Measurements from ENCODE around the gene DNAJB11.

Gene DNAJB11

GRCh38 chr3:186614266-186614596 lies 43.7 kb downstream of the DNAJB11 start:
- no peak for TF ChIP-seq CTCF (IDR thresholded peaks at IDR 0.05; ENCODE audit: extremely low read depth, missing control alignments)
- DNase-seq (ENCODE audit: low spot score), result no peak

- peak; percentile 82 for DNase-seq (ENCODE audit: low spot score)
- peak; percentile 91 for TF ChIP-seq CTCF (IDR thresholded peaks at IDR 0.05; ENCODE audit: extremely low read depth, missing control alignments)
Observed at GRCh38 chr3:186614597-186615483, 44.3 kb downstream of the DNAJB11 start.

DNA sequence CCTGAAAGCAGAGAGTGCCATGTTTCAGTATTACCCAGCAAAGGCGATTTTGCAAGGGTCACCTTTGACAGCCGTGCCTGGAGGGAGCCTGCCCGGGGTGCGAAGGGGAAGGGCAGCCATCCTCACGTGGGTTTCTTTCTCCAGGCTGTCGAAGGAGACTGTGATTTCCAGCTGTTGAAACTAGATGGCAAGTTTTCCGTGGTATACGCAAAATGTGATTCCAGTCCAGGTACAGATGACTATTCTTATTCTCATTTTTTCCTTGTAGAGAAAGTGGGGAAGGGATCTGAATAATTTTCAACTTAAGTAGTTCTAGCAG lies 45.7 kb downstream of the DNAJB11 start:
- TF ChIP-seq CTCF (IDR thresholded peaks at IDR 0.05; ENCODE audit: extremely low read depth, missing control alignments), result no peak
- no peak for DNase-seq (ENCODE audit: low spot score)

DNA sequence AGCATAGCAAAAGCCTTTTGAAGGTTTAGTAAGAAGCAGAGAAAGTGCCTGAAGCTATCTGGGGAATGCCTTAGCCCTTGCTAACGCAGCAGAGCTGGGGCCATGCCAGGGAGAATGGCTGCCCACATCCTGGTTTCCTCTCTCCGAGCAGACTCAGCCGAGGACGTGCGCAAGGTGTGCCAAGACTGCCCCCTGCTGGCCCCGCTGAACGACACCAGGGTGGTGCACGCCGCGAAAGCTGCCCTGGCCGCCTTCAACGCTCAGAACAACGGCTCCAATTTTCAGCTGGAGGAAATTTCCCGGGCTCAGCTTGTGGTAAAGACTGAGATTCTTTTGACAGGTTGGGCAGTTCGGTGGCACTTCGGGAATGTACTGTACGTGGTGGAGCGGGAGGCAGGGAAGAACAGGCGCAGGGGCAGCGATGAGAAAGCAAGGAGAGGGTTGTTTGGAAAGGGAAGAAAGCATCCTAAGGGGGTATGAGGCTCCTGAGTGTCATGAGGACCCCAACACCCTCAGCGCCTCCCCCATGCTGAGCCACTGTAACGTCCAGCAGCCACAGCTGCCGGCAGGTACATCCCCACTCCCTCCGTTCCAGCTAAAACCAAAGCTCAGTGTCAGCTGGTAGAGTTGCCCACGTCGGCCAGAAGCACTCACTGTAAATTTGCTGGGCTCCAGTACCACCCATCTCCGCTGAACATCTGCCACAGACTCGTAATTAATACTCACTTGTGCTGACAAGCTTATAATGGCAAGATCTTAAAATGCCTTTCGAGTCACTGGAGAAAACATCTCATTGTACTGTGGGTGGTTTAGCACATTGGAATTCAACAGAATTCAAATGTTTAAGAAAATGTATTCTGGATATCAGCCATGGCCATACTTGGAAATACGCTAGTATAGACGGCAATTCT lies 46.8 kb downstream of the DNAJB11 start:
- peak; percentile 84 for DNase-seq (ENCODE audit: low spot score)
- peak; percentile 86 for TF ChIP-seq CTCF (IDR thresholded peaks at IDR 0.05; ENCODE audit: extremely low read depth, missing control alignments)

DNA sequence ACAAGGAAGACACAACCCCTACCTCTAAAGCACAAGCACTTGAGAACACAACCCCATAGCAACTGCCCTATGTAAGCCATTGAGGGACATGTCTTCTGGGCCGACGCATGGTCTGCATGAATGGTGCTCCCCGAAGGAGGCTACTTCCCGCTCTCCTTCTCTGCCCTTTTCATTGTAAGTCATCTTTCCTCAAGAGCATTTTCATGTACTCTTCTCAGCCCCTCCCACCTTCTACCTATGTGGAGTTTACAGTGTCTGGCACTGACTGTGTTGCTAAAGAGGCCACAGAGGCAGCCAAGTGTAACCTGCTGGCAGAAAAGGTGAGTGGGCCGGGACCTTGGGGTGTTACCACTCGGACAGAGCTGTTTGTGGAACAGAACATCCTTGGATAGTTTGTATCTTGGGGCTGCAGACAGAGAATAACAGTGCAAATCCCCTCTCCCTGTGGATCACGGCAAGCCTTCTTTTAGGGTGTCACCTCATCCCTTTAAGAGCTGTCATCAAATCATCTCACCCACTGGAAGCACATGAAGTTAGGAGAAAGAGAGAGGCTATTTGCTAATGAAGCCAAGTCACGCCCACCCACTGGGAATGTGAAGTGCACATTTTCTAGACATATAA lies 47.9 kb downstream of the DNAJB11 start:
- no peak for DNase-seq (ENCODE audit: low spot score)
- no peak for TF ChIP-seq CTCF (IDR thresholded peaks at IDR 0.05; ENCODE audit: extremely low read depth, missing control alignments)

- no peak for DNase-seq (ENCODE audit: low spot score)
- TF ChIP-seq CTCF (IDR thresholded peaks at IDR 0.05; ENCODE audit: extremely low read depth, missing control alignments), result no peak
Observed at GRCh38 chr3:186619787-186620212, 49.3 kb downstream of the DNAJB11 start.

Measured in GM20000 (cell line).